Activated CD8-positive, alpha-beta memory T cell treated with anti-CD3 and anti-CD28 coated beads, Interleukin-2, amount 50 U/mL, for 24 hours (primary cell): ENCODE data around the gene PRSS36.
"Not testable (repeated sequence)": the region's sequence is repeated elsewhere in the genome, so short reads cannot be mapped to it uniquely, and the experiment has no call there.

Experiments
- DNase-seq: peaks from one replicate; pipeline ENCODE4 v3.0.0-alpha.2; 2020; ENCODE audit errors: extremely low read depth

The PRSS36 gene

DNA sequence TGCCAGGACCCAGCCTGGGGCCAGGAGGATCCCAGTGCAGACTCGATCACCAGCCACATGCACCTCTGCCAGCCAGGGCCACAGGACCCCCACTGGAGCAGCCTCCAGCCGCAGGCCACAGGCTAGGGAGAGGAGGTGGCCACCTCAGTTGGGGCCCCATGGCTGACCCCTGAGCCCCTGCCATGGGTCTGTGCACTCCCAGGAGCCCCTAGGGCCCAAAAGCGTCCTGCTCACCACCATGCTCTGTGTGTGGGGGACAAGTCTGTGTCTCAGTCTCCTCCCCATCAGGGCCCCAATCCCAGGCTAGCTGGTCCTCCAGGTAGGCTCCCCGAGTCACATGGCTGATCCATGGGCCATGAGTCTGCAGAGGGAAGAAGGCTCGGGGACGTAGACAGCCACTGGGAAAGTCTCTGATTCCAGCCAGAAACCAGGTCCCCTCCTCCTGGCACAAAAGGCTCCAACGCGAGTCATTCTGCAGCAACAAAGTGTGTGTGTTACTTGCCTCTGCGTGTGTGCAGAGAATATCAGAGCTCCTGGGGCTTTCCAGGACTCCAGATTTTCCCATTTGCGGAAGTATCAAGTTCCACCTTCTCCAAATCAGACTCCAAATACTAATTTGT is 8.3 kb downstream of the PRSS36 start:
- no peak for DNase-seq

DNA sequence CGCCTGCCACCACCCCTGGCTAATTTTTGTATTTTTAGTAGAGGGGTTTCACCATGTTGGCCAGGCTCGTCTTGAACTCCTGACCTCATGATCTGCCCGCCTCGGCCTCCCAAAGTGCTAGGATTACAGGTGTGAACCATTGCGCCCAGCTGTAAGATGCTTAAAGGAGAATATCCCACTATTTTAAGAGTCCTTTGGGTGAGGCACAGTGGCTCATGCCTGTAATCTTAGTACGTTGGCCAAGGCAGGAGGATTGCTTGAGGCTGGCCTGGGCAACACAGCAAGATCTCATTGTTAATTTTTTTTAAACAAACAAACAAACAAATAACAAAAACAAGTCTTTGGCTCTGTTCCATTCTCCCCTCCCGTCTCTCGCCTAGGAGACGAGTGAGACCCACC is 8.8 kb downstream of the PRSS36 start:
- DNase-seq: not testable (repeated sequence)

DNA sequence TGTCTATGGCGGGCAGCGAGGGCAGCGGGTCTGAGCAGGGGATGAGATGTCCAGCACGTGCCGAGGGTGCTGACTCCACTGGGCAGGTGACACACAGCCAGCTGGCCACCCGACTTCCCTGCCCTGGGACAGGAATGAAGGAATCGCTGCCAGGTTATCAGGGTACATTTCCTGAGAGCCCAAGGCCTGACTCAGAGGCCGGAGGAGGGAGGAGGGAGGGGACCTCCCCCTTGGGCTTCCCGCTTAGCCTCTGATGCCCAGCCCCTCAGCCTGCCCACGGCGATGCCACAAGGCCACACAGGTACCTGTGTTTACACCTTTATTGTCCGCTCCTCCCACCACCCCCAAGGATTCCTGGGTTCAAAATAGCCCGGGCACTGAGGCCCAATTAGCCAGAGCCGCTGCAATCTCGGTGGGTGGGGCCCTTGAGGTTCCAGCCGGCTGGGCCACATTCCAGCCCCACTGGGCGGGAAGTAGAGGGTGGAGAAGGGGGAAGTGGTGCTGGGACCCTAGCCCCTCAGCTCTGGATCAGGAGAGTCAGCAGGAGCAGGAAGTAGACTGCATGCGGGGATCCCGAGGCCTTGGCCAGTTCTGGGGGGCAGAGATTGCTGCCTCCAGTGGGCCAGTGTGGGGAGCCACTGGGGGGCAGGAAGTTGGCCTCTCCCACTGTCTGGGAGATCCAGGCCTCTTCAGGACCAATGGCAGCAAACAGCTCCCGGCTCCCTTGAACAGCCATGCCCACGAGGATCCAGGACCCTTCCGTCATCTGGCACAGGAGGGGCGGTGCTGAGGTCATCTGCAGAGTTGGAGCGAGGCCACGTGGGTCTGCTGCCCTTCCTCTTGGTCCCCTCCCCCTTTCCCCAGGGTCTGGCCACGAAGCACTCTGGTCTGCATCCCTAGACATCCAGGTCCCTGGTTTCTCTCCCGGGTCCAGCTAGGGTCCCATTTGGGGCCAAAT is 11.0 kb downstream of the PRSS36 start:
- DNase-seq: no peak

DNA sequence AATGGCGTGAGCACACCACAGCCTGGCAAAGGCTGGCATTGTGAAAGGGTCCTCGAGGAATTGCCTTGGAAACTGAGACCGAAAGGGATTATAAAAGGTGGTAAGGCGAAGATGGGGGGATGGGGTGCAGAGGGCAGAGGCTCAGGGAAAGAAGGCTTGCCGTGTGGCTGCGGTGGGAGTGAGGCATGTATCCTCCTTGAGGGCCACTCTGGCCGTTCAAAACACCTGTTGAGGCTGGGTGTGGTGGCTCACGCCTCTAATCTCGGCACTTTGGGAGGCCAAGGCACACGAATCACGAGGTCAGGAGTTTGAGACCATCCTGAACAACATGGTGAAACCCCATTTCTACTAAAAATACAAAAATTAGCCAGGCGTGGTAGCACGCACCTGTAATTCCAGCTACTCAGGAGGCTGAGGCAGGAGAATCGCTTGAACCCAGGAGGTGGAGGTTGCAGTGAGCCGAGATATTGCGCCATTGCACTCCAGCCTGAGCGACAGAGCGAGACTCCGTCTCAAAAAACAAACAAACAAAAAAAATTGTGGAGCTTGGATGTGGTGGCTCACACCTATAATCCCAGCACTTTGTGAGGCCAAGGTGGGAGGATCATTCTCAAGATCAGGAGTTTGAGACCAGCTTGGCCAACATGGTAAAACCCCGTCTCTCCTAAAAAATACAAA is 12.9 kb downstream of the PRSS36 start:
- not testable (repeated sequence) for DNase-seq

DNA sequence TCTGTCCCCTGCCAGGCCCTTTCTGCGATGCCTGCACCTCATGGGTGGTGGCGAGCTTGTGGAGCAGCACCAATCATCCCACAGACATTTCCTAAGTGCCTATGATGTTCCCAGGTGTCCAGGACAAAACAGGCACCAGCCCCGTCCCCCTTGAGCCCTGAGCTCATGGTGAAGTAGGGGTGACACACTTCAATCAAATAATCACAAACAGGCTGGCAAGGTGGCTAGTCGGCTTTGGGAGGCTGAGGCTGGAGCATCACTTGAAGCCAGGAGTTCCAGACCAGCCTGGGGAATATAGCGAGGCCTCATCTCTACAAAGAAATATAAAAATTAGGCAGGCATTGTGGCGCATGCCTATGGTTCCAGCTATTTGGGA is 13.6 kb downstream of the PRSS36 start:
- DNase-seq: no peak

DNA sequence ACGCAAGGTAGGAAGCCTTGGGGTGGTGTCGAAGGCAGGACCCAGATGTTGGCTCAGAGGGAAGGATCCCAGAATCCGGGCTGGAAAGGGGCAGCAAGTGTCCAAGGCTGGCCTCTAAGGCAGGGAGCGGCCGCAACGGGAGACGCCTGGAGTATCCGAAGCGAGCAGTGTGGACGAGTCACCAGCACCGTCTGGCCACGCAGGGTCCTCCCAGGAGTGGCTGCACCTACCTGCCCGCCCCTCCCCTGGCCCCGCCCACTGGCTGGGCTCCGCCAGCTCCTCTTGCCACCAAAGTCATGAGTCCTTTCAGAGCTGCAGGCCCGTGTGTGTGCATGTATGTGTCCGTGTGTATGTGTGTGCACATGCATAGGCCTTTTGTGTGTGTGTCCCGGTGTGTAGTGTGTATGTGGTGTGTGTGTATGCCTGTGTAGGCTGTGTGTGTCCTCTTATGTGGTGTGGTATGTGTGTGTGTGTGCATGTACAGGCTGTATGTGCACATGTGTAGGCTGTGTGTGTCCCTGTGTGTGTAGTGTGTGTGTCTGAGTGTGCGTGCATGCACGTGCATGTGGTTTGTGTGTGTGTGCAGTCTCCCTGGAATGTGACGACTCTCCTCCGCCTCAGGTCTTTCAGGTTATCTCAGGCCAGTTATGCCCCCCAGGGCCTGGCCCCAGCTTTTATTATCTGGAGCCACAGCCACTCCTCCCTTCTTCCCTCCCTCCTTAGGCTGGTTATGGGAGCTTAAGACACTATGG is 14.2 kb downstream of the PRSS36 start, which contains the start of gene PRSS8:
TSS of gene PRSS8 (minus strand) at position 193 of the 752 bp plus-strand sequence. CDS start 229 bp downstream, outside the sequence.
- no peak for DNase-seq

DNA sequence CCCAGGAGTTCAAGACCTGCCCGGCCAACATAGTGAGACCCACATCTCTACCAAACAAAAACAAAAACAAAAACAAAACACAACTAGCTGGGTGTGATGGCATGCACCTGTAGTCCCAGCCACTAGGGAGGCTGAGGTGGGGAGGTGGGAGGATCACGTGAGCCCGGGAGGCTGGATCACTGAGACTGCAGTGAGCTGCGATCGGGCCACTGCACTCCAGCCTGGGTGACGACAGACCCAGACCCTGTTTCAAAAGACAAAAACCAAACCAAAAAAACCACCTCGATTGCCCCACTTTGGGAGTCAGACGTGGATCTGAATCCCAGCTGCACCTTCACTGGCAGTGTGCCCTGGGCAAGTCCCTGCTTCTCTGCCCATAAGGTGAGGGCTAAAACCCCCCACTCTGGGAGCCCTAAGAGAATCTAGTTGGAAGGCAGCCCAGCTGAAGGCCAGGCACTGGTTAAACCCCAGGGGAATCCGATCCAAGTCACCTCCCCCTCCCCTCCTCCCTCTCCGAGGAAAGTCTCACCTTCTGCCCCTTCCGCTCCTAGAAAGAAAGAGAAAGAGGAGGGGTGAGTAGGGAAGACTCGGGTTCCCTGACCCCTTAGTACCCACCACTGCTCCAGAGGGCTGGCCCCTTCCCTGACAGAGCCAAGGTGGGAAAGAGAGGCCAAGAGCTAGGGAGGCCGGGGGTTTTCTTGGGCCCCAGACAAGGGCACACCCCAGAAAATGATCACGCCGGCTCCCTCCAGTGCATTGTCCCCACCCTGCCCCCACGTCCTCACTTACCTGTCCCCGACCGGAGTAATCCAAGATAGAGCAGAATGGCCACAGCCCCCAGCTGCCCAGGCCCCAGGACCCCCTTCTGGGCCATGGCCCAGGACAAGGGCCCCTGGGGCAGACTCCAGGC is 15.0 kb downstream of the PRSS36 start:
- no peak for DNase-seq

DNA sequence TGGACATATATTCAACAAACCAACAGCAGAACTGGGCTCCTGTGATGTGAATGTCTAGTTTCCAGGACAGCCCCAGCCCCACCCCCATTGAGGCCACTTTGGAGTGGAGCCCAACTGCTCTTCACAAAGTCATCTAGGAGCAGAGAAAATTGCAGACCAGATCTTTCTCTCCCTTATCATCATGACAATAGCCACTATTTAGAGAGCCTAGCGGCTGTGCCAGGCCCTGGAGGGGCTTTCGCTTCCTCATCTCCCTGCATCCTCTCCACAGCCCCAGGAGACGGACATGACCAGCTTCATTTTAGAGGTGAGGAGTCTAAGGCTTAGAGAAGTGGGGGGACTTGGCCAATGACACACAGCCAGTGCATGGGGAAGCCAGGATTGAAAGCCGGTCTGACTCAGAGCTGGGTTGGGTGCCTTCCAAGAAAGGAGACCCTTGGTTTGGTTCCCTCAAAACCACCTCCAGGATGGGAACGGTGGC is 15.7 kb downstream of the PRSS36 start:
- DNase-seq: no peak

DNA sequence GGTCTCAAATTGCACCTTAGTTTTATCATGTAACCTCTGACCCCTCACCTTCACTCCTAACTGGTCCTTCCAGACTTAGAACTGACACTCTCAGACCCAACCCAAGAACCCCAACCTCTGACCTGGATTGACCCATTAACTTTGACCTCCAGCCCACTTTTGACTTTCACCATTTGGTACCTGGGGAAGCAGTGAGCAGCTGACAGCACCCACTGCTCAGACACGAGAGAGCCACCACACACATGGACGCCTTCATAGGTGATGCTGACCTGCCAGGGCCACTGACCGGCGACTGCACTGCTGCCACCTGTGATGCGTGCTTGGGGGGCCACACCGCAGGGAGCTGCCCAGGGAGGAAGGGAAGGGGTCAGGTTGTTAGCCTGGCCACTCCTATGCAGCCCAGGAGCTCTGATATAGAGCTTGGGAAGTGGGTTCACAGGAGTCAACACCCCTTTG is 16.8 kb downstream of the PRSS36 start:
- DNase-seq: no peak

DNA sequence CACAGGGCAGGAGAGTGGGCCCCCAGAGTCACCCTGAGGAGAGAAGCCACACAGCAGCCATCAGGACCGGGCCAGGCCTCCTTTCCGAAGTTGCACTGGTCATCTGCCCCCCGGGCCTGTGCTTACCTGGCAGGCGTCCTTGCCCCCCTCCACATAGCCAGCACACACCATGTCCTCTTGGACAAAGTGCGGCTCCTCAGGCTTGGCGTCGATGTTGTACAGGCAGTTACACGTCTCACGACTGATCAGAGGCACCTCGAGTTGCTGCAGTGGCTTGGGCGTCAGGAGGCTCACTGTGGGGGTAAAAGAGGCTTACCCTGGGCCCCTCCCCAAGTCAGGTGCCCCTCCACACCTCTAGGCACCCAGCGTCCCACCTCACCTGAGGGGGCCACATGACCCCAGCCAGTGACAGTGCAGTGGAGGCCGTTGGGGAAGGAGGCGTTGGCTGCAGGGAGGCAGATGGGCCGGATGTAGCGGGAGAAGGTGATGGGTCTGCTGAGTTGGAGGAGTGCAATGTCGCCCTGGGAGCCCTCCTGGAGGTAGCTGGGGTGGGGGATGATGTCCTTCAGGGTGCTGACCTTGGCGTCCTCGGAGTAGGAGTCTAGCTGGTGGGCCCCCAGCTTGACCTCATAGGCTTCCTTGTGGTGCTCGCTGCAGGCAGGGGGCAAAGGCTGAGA is 17.4 kb downstream of the PRSS36 start:
- DNase-seq: no peak

DNA sequence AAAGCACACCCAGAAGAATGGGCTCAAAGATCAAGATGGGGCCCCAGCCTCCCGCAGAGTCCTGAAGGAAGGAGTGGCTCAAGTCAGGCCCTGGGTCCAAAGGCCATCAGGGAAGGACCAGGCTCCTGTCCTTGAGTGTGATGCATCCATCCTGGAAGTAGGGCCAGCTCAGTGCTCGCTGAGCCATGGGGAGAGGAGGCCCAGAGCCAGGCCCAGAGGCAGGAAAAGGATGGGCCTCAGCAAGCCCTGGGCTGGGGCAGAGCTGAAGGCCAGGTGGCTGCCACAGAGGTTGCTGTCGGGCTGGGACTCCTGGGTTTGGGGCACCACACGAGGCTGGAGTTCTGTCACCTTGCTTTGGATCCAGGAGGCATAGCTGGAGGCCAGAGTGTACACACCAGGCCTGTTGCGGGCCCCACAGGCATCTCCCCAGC is 18.0 kb downstream of the PRSS36 start:
- DNase-seq: no peak

DNA sequence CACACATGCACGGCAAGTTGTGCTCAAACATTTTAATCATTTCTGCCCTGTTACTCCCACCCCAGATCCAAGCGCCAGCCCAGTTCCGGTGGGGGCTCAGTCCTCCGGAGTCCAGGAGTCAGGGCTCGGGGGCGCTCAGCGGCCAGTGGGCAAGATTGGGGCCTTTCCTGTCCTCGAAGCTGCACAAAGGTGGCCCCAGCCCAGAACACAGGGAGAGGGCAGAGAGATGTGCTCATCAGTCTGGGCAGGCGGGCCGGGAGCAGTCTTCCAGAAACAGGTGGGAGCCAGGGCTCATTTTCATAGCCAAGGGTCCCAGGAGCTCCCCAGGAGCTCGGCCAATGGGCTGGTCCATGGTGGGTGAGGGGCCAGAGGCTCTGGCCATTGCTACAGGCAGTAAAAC is 18.4 kb downstream of the PRSS36 start:
- no peak for DNase-seq

DNA sequence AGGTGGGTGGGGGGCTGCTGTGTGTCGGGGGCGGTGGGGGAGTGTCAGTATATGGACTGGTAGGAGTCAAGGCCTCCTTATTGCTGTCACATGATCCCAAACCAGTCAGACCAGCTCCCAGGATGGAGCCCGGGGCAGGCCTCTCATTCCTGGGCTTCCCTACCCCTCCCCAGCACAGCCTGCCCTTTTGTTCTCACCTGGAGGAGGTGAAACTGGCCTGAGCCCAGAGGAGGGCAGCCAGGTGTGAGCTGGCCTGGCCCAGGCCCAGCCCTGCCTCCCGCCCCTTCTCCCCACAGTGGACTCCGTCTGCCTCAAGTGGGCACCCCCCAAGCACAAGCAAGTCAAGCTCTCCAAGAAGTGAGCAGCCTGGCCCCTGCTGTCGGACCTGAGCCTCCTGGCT is 19.0 kb downstream of the PRSS36 start:
- DNase-seq: no peak

DNA sequence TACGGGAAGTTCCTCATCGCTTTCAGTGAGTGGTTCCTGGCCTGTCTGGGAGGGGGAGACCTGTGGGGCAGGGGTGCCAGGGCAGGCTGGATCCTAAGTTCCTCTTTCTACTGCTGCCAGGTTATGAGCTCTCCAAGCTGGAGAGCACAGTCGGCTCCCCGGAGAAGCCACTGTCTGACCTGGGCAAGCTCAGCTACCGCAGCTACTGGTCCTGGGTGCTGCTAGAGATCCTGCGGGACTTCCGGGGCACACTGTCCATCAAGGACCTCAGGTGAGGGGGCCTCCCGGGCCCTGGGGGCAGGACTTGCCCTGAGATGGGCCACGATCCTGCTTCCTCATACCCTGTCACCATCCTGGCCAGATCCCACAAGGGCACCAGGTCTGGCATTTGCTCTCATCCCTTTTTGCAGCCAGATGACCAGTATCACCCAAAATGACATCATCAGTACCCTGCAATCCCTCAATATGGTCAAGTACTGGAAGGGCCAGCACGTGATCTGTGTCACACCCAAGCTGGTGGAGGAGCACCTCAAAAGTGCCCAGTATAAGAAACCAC is 19.5 kb downstream of the PRSS36 start:
- DNase-seq: no peak

DNA sequence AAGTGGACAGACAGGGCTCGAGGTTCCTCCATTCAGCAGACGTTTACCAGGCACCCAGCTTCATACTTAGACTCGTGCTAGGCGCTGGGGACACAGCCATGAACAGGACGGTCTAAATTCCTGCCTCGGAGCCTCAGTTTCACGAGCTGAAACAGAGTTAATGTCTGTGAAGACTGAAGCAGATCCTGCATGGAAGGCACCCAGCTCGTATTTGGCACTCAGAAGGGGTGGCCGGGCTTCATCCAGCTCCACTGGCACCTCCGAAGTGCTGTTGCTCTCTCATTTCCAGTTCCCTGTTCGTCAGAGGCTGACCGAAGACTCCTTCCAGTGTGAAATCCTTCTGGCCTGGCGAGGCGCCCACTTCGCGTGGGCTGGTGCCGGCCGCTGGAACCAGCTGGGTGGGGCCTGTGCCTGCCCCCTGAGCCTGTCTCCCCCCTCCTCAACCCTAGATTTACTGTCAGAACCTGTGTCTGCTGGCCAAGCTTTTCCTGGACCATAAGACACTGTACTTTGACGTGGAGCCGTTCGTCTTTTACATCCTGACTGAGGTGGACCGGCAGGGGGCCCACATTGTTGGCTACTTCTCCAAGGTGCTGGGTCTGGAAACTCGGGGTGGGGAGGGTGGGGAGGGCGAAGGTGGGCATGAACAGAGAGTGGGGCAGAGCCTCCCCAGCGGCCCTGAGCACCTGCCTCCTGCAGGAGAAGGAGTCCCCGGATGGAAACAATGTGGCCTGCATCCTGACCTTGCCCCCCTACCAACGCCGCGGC is 20.1 kb downstream of the PRSS36 start:
- DNase-seq: no peak

DNA sequence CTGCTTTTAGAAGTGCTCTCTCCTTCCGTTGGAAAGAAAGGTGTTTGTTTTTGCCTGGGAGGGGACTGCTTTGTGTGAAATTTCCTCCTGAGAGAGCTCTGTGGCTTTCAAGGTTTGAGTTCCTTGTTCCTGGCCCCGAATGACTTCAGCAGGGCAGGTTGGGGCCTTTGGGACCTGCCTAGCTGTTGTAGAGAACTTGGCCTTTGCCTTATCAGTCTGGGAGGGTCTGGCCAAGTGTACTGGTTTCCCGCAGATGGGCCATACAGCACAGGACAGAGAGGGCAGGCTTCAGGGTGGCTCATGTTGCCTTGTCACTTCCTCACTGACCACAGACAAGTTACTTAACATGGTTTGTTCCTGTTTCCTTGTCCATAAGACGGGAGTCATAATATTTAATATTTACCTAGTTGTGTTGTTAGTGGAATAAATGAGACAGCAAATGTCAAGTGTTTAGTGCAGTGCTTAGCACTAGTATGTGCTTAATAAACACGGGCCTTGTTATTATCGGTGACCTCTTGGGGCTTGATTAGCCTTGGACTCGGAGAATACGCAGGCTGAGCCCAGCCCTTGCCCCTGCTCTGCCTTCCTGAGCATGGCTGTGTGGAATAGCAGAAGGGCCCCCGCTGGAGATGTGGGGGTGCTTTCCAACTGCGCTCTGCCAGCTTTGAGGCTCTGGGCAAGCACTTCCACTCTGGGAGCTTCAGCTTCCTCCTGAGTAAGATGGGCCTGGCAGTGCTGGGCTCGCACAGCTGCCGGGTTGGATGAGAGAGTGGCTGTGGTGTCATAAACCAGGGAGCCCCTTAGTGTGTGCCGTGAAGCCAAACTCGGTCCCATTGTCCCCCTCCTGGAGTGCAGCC is 20.9 kb downstream of the PRSS36 start:
- DNase-seq: no peak

DNA sequence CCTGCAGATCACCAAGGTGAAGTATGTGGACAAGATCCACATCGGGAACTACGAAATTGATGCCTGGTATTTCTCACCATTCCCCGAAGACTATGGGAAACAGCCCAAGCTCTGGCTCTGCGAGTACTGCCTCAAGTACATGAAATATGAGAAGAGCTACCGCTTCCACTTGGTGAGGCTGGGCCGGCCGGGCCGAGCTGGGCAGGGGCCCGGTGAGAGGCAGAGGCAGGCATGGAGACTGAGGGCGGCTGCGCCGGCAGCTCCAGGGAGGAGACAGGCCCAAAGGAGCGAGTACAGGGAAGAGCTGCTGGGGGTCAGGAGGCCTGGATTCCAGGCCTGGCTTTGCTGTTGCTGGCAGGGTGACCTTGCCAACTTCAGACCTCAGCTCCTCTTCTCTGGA is 22.7 kb downstream of the PRSS36 start:
- DNase-seq: no peak

DNA sequence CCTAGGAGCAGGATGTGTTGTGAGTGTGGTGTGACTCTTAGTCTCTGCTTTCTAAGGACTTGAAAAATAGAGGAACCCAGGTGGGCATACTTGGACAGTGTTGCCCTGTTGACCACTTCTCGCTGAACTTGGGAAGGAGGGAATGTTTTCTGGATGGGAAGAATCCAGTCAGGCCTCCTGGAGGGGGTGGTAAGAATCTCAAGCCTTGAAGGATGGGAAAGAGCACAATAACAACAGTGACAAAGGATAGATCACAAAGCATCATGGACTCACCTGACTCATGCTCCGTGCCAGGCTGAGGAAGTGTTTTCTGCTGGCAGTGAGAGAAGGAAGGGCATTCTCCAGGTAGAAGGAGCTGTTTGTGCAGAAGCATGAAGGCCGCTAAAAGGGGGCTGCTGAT is 24.0 kb downstream of the PRSS36 start:
- DNase-seq: no peak
